Measurements from ENCODE around the gene CACNB4.

DNA sequence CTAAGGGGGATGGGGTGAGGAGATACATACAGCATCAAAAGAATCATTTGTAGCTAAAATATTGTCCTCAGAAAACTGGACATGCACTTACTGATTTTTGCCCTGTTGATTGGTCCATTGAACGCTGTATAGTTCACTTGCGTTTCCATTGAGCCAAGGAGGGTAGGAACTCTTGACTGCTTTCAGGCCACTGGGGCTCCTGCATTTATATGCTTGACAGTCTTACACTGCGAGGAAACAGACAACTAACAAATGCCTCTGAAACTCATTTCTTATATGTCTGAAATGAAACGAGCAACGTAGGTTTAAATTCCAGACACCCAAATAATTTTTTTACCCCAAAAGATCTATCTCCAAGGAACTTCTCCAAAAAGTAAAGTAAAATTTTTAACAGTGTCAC, 312.8 kb downstream of the CACNB4 start:
- TF ChIP-seq GATA3 (IDR thresholded peaks at IDR 0.05; ENCODE audit: low read depth, low read length) (no peak), GATA2 (IDR thresholded peaks at IDR 0.05; ENCODE audit: low read depth, low read length) (no peak)
